GM12873 (cell line): ENCODE measurements around the gene CCDC83.

ENCODE experiments used
- TF ChIP-seq, protein P1 (sequence below): IDR thresholded peaks from 2 replicates; pipeline ENCODE4 v1.5.1; 2012; ENCODE audit warnings: low read depth, mild to moderate bottlenecking, moderate library complexity, low read length, control low read depth; ENCODE audit not compliant: insufficient read depth; ENCODE audit errors: missing control alignments

The CCDC83 gene

DNA sequence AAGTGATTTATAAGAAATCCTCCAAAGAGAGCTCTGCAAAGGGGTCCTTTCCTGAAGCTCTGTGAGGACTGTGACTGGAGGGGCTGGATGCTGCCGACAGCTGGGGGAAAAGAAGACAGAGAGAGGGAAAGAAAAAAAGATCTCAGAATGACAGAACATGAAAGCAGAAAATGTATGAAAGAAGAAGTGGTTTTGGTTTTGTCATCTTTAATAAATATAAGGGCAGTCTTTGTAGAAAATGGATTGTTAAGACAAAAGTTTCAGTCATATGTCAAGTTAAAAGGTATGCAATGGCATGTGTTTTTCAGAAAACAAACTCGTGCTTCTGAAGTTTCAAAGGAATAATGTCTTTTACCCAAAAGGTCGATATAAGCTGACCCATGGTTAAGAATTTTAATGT, 105.5 kb downstream of the CCDC83 start:
- TF ChIP-seq, protein P1, sequence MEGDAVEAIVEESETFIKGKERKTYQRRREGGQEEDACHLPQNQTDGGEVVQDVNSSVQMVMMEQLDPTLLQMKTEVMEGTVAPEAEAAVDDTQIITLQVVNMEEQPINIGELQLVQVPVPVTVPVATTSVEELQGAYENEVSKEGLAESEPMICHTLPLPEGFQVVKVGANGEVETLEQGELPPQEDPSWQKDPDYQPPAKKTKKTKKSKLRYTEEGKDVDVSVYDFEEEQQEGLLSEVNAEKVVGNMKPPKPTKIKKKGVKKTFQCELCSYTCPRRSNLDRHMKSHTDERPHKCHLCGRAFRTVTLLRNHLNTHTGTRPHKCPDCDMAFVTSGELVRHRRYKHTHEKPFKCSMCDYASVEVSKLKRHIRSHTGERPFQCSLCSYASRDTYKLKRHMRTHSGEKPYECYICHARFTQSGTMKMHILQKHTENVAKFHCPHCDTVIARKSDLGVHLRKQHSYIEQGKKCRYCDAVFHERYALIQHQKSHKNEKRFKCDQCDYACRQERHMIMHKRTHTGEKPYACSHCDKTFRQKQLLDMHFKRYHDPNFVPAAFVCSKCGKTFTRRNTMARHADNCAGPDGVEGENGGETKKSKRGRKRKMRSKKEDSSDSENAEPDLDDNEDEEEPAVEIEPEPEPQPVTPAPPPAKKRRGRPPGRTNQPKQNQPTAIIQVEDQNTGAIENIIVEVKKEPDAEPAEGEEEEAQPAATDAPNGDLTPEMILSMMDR = no peak

DNA sequence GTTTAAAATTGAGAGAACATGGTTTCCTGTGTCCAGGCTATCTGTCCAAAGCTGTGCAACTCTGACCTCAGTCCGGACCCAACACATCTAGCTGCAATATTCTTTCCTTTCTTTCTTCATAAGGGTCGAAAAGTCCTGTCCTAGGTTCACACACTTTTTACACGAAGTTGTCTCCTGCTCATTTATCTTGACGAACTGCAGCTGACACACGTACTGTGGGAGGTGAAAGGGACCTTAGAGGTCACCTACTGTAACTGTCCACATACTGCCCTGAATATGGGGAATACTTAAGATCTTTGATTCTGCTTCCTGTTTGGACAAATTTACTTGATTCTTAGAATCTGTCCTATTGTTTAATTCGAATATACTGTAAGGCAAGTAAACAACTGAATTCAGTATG, 105.9 kb downstream of the CCDC83 start:
- TF ChIP-seq, protein P1 = no peak

DNA sequence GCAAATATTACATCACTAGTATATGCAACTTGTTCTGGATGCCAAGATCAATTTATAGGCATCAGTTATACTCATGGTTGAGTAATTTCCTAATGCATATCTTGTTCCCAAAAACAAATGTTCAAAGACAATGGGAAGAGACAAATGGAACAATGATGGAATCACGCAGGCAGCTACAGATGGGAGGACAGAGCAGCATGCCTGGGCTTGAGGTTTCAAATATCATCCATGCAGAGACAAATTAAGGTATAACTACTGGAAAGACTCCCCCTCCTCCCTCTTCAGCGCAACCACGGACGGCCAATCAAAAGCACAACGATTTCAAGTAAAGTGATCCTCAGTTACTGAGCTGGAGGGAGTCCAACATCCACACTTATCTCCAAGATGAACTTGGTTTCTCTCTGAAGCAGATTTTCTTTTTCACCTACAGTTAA, 106.8 kb downstream of the CCDC83 start:
- TF ChIP-seq, protein P1 = no peak

DNA sequence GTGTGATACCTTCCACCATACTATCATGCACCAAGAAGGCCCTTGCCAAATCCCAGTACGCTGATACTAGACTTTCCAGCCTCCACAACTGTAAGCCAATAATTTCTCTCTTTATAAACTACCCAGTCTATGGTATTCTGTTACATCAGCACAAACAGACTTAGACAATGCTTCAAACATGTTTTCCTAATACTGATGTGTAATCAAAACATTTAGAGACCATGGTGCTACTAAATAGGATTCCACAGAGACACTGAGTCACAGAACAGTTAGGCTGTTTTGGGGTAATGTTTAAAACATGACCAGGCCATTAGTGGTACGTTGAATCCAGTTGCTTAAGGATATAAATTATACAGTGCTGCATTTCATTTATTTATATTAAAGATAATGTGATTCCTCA, 110.0 kb downstream of the CCDC83 start:
- TF ChIP-seq, protein P1 = no peak

DNA sequence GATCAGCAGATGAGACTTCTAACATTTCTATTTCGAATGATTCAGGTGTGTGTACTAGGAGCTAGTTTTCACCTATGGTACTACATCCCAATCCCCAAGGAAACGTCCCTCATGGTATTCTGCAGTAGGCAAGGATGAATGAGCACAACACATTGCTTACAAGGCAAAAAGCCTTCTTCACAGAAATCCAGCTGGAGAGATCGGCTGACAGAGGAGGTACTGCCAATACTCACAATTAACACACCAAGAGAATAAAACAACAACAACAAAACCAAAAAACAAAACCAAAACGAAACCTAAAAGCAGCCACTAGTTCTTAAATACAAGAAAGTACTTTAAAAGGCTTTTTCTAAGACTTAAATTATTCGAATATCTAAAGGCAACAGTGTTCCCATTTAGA, 112.3 kb downstream of the CCDC83 start:
- TF ChIP-seq, protein P1 = no peak
